NCI-H748 treated with DMSO at 0.1 percent for 48 hours (cell line): ENCODE data around the gene KRT17.
"Not testable (repeated sequence)": the region's sequence is repeated elsewhere in the genome, so short reads cannot be mapped to it uniquely, and the experiment has no call there.

Experiments
- DNase-seq: peaks from one replicate; lab custom pipeline; 2025; lab: John Stamatoyannopoulos, UW

Gene KRT17

GRCh38 chr17:41633556-41634199 lies 9.3 kb upstream of the KRT17 start:
- DNase-seq: no peak

GRCh38 chr17:41632482-41633105 lies 8.2 kb upstream of the KRT17 start:
- no peak for DNase-seq

GRCh38 chr17:41631898-41632285 lies 7.5 kb upstream of the KRT17 start:
- DNase-seq: no peak

GRCh38 chr17:41631025-41631897 lies 6.9 kb upstream of the KRT17 start:
- no peak for DNase-seq

GRCh38 chr17:41629826-41630670 lies 5.7 kb upstream of the KRT17 start:
- no peak for DNase-seq

- no peak for DNase-seq
Measured at GRCh38 chr17:41629316-41629715, 4.9 kb upstream of the KRT17 start.

GRCh38 chr17:41628621-41629255 lies 4.4 kb upstream of the KRT17 start:
- DNase-seq: not testable (repeated sequence)

- DNase-seq: not testable (repeated sequence)
Measured at GRCh38 chr17:41628073-41628370, 3.6 kb upstream of the KRT17 start.

- no peak for DNase-seq
Measured at GRCh38 chr17:41627316-41628072, 3.1 kb upstream of the KRT17 start.

- not testable (repeated sequence) for DNase-seq
Measured at GRCh38 chr17:41626914-41627295, 2.5 kb upstream of the KRT17 start.

GRCh38 chr17:41626028-41626913 lies 1.9 kb upstream of the KRT17 start:
- DNase-seq: not testable (repeated sequence)

- no peak for DNase-seq
Measured at GRCh38 chr17:41625602-41626001, 1.2 kb upstream of the KRT17 start.

- DNase-seq: not testable (repeated sequence)
Measured at GRCh38 chr17:41623184-41623861, 1.1 kb downstream of the KRT17 start.

- not testable (repeated sequence) for DNase-seq
Measured at GRCh38 chr17:41622340-41623183, 1.8 kb downstream of the KRT17 start.

- no peak for DNase-seq
Measured at GRCh38 chr17:41621916-41622315, 2.5 kb downstream of the KRT17 start.

GRCh38 chr17:41621435-41621817 lies 2.9 kb downstream of the KRT17 start:
- not testable (repeated sequence) for DNase-seq

GRCh38 chr17:41620583-41621434 lies 3.6 kb downstream of the KRT17 start:
- no peak for DNase-seq
